Fibroblast of lung (primary cell): Measurements from ENCODE around the gene CLIC6.

Source experiments
- EZH2 ChIP-seq: IDR thresholded peaks from 2 replicates; pipeline ENCODE4 v1.5.1; 2012; ENCODE audit warnings: low read length, control low read depth, mild to moderate bottlenecking; ENCODE audit errors: missing control alignments
- TF ChIP-seq, protein P1 (sequence below), 2 donors: IDR thresholded peaks in 1 of 2; conservative IDR thresholded peaks in 1 of 2; 1 replicate in 1 of 2; 2 replicates in 1 of 2; pipeline ENCODE4 v1.5.1; 2011 to 2012; ENCODE audit warnings: low read length in 2 of 2, control low read depth in 1 of 2, inconsistent platforms in 1 of 2, low read depth in 1 of 2, mild to moderate bottlenecking in 1 of 2

DNA sequence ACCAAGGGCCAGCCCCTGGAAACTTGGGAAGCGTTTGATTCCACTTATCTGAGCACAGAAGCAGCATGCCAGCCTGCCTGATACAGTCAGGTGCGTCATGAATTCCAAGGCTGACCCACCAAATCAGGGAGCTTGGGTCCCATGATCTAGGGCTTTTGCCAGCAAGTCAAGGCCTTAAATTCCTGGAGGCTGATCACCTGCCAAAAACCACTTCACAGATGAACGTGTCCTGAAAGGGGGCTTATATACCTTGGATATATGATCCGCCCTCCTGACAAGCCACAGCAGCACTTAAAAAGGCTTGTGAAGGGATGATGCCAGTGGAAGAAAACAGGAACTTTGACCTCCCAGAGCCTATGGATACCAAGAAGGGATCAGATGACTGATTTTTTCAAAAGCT lies 24.0 kb upstream of the CLIC6 start:
- TF ChIP-seq, protein P1, sequence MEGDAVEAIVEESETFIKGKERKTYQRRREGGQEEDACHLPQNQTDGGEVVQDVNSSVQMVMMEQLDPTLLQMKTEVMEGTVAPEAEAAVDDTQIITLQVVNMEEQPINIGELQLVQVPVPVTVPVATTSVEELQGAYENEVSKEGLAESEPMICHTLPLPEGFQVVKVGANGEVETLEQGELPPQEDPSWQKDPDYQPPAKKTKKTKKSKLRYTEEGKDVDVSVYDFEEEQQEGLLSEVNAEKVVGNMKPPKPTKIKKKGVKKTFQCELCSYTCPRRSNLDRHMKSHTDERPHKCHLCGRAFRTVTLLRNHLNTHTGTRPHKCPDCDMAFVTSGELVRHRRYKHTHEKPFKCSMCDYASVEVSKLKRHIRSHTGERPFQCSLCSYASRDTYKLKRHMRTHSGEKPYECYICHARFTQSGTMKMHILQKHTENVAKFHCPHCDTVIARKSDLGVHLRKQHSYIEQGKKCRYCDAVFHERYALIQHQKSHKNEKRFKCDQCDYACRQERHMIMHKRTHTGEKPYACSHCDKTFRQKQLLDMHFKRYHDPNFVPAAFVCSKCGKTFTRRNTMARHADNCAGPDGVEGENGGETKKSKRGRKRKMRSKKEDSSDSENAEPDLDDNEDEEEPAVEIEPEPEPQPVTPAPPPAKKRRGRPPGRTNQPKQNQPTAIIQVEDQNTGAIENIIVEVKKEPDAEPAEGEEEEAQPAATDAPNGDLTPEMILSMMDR (conservative IDR thresholded peaks at IDR 0.05 in 1 of 2, IDR thresholded peaks at IDR 0.05 in 1 of 2; ENCODE audit: low read depth in 1 of 2, low read length in 2 of 2): no peak
- no peak for TF ChIP-seq EZH2
